ENCODE measurements around the gene CDH18. TPM values are rescaled to one million over a fixed set of nuclear protein-coding genes. Genes with fewer than 3 reads are reported as not detected.

CDH18 gene
- total and polyA plus RNA-seq, 2 donors (not counting 3 experiments of a cell fraction or from before 2014, with no cell fraction given) = 0.06 TPM; not detected in 1

DNA sequence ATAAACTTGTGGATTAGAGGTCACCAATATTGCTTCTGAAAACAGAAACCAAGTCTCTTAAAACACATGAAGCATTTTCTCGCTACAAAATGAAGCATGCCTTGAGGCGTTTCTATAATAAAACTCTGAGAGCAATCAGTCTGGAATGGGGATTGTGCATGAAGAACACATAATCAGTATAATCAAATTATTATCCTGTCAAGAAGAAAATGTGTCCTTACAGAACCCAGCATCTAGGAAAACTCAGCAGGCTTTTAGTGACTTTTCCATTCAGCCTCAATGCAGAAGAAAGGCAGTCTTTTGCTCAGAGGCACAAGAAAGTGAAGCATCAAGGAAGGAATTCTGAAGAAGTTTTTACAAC is 121.9 kb downstream of the CDH18 start:
- intact Hi-C loops (cut with micrococcal nuclease) = no loop called here
- no peak overlapping the region for H2AFZ ChIP-seq (ENCODE audit: low read depth, low read length)
- DNase-seq (ENCODE audit: low read depth, low spot score) (no peak), FAIRE-seq (no peak)
- no peaks in the 10 kb centered on the region for H3K36me3 ChIP-seq (ENCODE audit: control insufficient read depth in 2 of 2, extremely low read depth in 1 of 2, insufficient read depth in 2 of 2, low read length in 2 of 2)
- H3K79me2 ChIP-seq (ENCODE audit: control insufficient read depth, insufficient read depth, low read length) = no peaks in the 10 kb centered on the region
- no peak overlapping the region for H3K27ac ChIP-seq (ENCODE audit: insufficient read depth, low read depth, low read length)
- no peaks in the 10 kb centered on the region for H3K27me3 ChIP-seq (ENCODE audit: control insufficient read depth in 2 of 2, insufficient read depth in 2 of 2, low read length in 2 of 2)
- no peak overlapping the region for H3K9ac ChIP-seq (replicated peaks; ENCODE audit: extremely low read depth, insufficient read depth, low read length)
- no peak overlapping the region for H3K4me2 ChIP-seq (ENCODE audit: insufficient read depth, low read length)
- dilution Hi-C loops (cut with MboI; ENCODE audit: extremely low pct_ligation_motif_present, low sequenced_read_pairs) = no loop called here
- no TSS peak for BruUV-seq (replicated peaks)
- no peaks in the 10 kb centered on the region for H4K20me1 ChIP-seq (replicated peaks; ENCODE audit: control insufficient read depth, extremely low read depth, insufficient read depth, low read length)
- peaks cover 3% of the 10 kb centered on the region for H3K9me3 ChIP-seq (replicated peaks; ENCODE audit: control insufficient read depth, insufficient read depth, low read length)
- no peak overlapping the region for H3K4me3 ChIP-seq (replicated peaks in 1 of 3; ENCODE audit: insufficient read depth in 1 of 3, low read depth in 1 of 3, low read length in 3 of 3)
- TF ChIP-seq MAX (IDR thresholded peaks at IDR 0.05; ENCODE audit: insufficient read depth, insufficient read length) = no peak
- no peak for TF ChIP-seq FOS (IDR thresholded peaks at IDR 0.05; ENCODE audit: borderline replicate concordance, insufficient read depth, low read length)
- TF ChIP-seq, protein P1, sequence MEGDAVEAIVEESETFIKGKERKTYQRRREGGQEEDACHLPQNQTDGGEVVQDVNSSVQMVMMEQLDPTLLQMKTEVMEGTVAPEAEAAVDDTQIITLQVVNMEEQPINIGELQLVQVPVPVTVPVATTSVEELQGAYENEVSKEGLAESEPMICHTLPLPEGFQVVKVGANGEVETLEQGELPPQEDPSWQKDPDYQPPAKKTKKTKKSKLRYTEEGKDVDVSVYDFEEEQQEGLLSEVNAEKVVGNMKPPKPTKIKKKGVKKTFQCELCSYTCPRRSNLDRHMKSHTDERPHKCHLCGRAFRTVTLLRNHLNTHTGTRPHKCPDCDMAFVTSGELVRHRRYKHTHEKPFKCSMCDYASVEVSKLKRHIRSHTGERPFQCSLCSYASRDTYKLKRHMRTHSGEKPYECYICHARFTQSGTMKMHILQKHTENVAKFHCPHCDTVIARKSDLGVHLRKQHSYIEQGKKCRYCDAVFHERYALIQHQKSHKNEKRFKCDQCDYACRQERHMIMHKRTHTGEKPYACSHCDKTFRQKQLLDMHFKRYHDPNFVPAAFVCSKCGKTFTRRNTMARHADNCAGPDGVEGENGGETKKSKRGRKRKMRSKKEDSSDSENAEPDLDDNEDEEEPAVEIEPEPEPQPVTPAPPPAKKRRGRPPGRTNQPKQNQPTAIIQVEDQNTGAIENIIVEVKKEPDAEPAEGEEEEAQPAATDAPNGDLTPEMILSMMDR (IDR thresholded peaks at IDR 0.05; ENCODE audit: extremely low read depth in 1 of 2, insufficient read depth in 1 of 2, low read depth in 1 of 2, low read length in 2 of 2) = no peak
- no peak for TF ChIP-seq EZH2 (IDR thresholded peaks at IDR 0.05; ENCODE audit: borderline replicate concordance, low read depth, low read length, severe bottlenecking)
- TF ChIP-seq POLR2AphosphoS5 (IDR thresholded peaks at IDR 0.05; ENCODE audit: insufficient read depth, low read depth, low read length) = no peak
- no peak for TF ChIP-seq MYC (IDR thresholded peaks at IDR 0.05; ENCODE audit: low read depth, low read length)
- TF ChIP-seq JUN (IDR thresholded peaks at IDR 0.05; ENCODE audit: borderline replicate concordance, insufficient read depth, insufficient read length, low read depth) = no peak
- ChIA-PET POLR2A (no interaction called here), CTCF (no interaction called here)
- H3K4me1 ChIP-seq (ENCODE audit: control insufficient read depth, extremely low read depth, insufficient read depth, low read length) = no peaks in the 10 kb centered on the region
- H3K9me1 ChIP-seq (replicated peaks; ENCODE audit: control insufficient read depth, extremely low read depth, insufficient read depth, low read length) = no peaks in the 10 kb centered on the region

Data from endothelial cell of umbilical vein (primary cell).